RWPE2 (cell line): ENCODE measurements around the gene TSPAN6.

Experiments used
- ATAC-seq: fragments of 200-7000 bp; cut with Tn5 transposase; 3 replicates; pipeline ENCODE4 v1.9.1; 2021; ENCODE audit warnings: low read depth
- DNase-seq: peaks from one replicate; pipeline ENCODE4 v3.0.0-alpha.2; 2020; ENCODE audit warnings: low spot score
- H3K27ac ChIP-seq: fragments of 450-650 bp; 2 replicates; pipeline ENCODE4 v1.5.1; 2017; ENCODE audit warnings: mild to moderate bottlenecking; ENCODE audit not compliant: poor library complexity, severe bottlenecking
- H3K27me3 ChIP-seq: fragments of 250-450 bp; sonication (Bioruptor Pico); 2 replicates; pipeline ENCODE4 v1.5.1; 2021; ENCODE audit warnings: mild to moderate bottlenecking, moderate library complexity; ENCODE audit not compliant: insufficient read depth, poor library complexity, severe bottlenecking
- H3K36me3 ChIP-seq: fragments of 250-450 bp; sonication (Bioruptor Pico); 2 replicates; pipeline ENCODE4 v1.5.1; 2020; ENCODE audit warnings: low read depth, mild to moderate bottlenecking, moderate library complexity
- H3K4me1 ChIP-seq: fragments of 250-450 bp; sonication (Bioruptor Pico); 2 replicates; pipeline ENCODE4 v1.5.1; 2021; ENCODE audit warnings: mild to moderate bottlenecking, moderate library complexity; ENCODE audit not compliant: insufficient read depth, poor library complexity, severe bottlenecking
- H3K4me3 ChIP-seq: fragments of 250-450 bp; sonication (Bioruptor Pico); 2 replicates; pipeline ENCODE4 v1.5.1; 2021; ENCODE audit warnings: mild to moderate bottlenecking, moderate library complexity; ENCODE audit not compliant: severe bottlenecking
- H3K9me3 ChIP-seq: fragments of 250-450 bp; sonication (Bioruptor Pico); 2 replicates; pipeline ENCODE4 v1.5.1; 2021; ENCODE audit warnings: mild to moderate bottlenecking, moderate library complexity; ENCODE audit not compliant: severe bottlenecking
- CTCF ChIP-seq: fragments of 450-650 bp; IDR thresholded peaks from one replicate; pipeline ENCODE4 v1.5.1; 2017; ENCODE audit warnings: mild to moderate bottlenecking, moderate library complexity; ENCODE audit not compliant: poor library complexity, severe bottlenecking

Gene TSPAN6

DNA sequence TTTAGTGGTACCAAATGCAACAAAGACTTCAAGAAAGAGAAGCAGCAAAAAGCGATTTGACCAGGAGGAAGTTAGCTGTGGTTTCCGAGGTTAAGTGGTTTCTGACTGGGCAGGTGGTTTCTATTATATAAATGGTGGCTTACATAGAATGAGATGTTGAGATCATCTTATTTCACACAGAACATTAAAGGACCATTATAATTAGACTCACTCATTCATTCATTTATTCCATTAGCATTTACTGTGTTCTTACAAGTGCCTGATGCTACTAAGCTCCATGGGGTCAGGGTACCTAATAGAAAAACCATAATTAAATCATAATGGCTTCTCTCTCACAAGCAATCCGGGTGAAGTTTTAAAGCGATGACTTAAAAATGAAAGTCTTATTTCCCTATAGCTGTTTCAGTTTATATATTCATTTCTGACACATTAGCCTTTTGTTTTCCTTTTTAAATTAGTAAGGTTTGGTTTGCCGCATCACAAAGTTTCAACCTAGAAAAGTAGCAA lies 10.6 kb downstream of the TSPAN6 start:
- no peaks in the 10 kb centered on the region for H3K36me3 ChIP-seq
- no peak for TF ChIP-seq CTCF
- H3K4me3 ChIP-seq: no peak overlapping the region
- H3K27ac ChIP-seq: no peak overlapping the region
- no peaks in the 10 kb centered on the region for H3K9me3 ChIP-seq
- DNase-seq (no peak), ATAC-seq (no peak)
- no peaks in the 10 kb centered on the region for H3K27me3 ChIP-seq
- no peaks in the 10 kb centered on the region for H3K4me1 ChIP-seq

DNA sequence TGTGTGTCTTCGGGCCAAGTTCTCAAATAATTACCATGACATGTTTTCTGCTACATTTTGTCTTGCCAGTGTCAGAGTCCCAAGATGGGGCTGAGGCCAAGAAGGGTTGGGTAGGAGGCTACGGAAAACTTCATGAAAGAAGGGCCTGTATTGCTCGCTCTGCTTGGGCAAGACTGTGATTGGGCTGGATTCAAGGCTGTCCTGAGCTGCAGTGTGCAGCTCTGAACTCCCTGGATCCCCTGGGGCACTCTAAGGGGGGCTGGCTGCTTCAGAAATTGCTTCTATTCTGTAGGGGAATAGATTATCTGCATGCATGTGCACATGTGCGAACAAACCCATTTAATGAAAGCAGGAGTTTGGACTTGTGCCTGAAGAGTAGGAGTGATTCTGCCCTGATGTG lies 13.6 kb downstream of the TSPAN6 start:
- no peak for TF ChIP-seq CTCF
- no peaks in the 10 kb centered on the region for H3K4me1 ChIP-seq
- ATAC-seq (no peak), DNase-seq (no peak)
- no peaks in the 10 kb centered on the region for H3K27me3 ChIP-seq
- no peaks in the 10 kb centered on the region for H3K9me3 ChIP-seq
- H3K4me3 ChIP-seq: no peak overlapping the region
- no peak overlapping the region for H3K27ac ChIP-seq
- H3K36me3 ChIP-seq: no peaks in the 10 kb centered on the region

DNA sequence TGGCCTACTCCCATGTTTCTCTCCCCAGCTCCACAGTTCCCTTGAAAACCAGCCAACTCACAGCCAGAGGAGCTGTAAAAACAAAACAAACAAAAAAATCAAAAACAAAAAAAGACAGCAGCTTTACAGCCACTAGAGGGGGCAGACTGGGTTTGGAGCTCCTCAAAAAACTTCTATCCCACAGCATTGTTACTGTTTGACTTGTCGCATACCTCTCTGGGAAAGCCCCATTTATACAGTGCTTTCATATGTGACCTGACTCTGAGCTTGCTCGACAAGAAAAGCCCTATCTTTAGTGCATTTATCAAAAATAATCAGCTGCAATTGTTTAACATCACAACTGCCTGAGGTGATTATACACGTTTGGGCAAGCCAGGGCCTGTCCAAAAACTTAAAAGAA lies 21.6 kb downstream of the TSPAN6 start:
- peak; percentile 38 for TF ChIP-seq CTCF
- Histone ChIP-seq H3K4me1 (no peaks in the 10 kb centered on the region), H3K9me3 (no peaks in the 10 kb centered on the region), H3K27me3 (no peaks in the 10 kb centered on the region), H3K27ac (no peak overlapping the region), H3K36me3 (no peaks in the 10 kb centered on the region), H3K4me3 (no peak overlapping the region)
- DNase-seq (no peak), ATAC-seq (peak; percentile 45; the same call in 1 of the 3 replicates)

DNA sequence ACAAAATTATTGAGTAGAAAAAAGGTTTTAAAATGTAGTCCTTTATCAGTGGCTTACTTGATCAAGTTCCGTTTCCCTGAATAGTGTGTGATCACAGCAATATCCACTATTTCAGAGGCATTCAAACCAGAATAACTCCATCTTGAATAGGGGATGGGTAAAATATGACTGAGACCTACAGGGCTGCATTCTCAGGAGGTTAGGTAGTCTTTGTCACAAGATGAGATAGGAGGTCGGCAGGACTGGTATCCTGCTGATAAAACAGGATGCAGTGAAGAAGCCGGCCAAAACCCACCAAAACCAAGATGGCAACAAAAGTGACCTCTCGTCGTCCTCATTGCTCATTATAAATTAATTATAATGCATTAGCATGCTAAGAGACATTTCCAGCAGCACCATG lies 24.7 kb downstream of the TSPAN6 start:
- ATAC-seq (no peak), DNase-seq (no peak)
- no peaks in the 10 kb centered on the region for H3K36me3 ChIP-seq
- no peak overlapping the region for H3K27ac ChIP-seq
- no peak for TF ChIP-seq CTCF
- H3K4me3 ChIP-seq: no peak overlapping the region
- H3K9me3 ChIP-seq: no peaks in the 10 kb centered on the region
- no peaks in the 10 kb centered on the region for H3K27me3 ChIP-seq
- H3K4me1 ChIP-seq: no peaks in the 10 kb centered on the region

DNA sequence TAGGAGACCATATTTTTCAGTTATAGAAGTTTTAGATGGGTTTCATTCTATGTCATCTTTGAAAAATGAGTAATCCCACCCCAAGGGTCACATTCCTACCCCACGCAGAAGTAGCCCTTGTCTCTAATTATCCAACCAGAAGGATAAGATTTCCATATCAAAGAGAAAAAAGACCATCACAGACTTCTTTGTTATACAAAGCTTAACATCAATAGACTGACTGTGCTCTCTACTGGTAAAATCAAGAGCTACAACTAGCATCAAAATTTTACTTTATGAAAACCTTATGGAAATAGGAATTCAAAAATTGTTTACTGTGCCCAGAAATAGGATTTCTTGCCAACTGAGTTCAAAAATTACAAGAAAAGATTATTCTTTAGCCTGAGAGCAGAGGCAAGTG lies 27.0 kb downstream of the TSPAN6 start:
- DNase-seq (no peak), ATAC-seq (no peak)
- no peaks in the 10 kb centered on the region for H3K27me3 ChIP-seq
- H3K27ac ChIP-seq: no peak overlapping the region
- no peaks in the 10 kb centered on the region for H3K9me3 ChIP-seq
- no peaks in the 10 kb centered on the region for H3K4me1 ChIP-seq
- no peak overlapping the region for H3K4me3 ChIP-seq
- H3K36me3 ChIP-seq: no peaks in the 10 kb centered on the region
- no peak for TF ChIP-seq CTCF
